Cardiac fibroblast (primary cell): ENCODE data around the gene KIF21B.
A peak's percentile ranks its signal among the peaks of the same experiment; 100 is the strongest.

Experiments used
- DNase-seq, 2 donors: peaks; one replicate each; pipeline versions ENCODE4 v3.0.0 to v3.0.0-alpha.2; 2010; ENCODE audit warnings: low read depth in 2 of 2
- H3K4me3 ChIP-seq, 2 donors: replicated peaks in 1 of 2; 1 replicate in 1 of 2; 2 replicates in 1 of 2; pipeline ENCODE4 v1.5.1; 2011; ENCODE audit warnings: low read depth in 2 of 2, low read length in 2 of 2, mild to moderate bottlenecking in 2 of 2, moderate library complexity in 1 of 2
- CTCF ChIP-seq: IDR thresholded peaks from one replicate; pipeline ENCODE4 v1.5.1; 2011; ENCODE audit warnings: low read depth, mild to moderate bottlenecking, low read length, inconsistent platforms

KIF21B gene

GRCh38 chr1:201016211-201016651, 7.3 kb downstream of the KIF21B start:
- H3K4me3 ChIP-seq, result no peak overlapping the region
- DNase-seq, result peak in 1 of 2 donors; percentile 40
- TF ChIP-seq CTCF, result no peak

GRCh38 chr1:201015551-201016091, 7.9 kb downstream of the KIF21B start:
- no peak for TF ChIP-seq CTCF
- no peak overlapping the region for H3K4me3 ChIP-seq
- DNase-seq, result peak in 1 of 2 donors; percentile 17

- peak in 1 of 2 donors; percentile 15 for DNase-seq
- TF ChIP-seq CTCF, result no peak
- no peak overlapping the region for H3K4me3 ChIP-seq
These were observed 8.7 kb downstream of the KIF21B start for GRCh38 chr1:201014816-201015200.

GRCh38 chr1:201013991-201014815, 9.3 kb downstream of the KIF21B start:
- H3K4me3 ChIP-seq, result no peak overlapping the region
- no peak for TF ChIP-seq CTCF
- no peak for DNase-seq

- TF ChIP-seq CTCF, result no peak
- DNase-seq, result no peak
These were observed 10.5 kb downstream of the KIF21B start for GRCh38 chr1:201013031-201013485.

GRCh38 chr1:201011616-201012015, 11.9 kb downstream of the KIF21B start:
- no peak for TF ChIP-seq CTCF
- H3K4me3 ChIP-seq, result no peak overlapping the region
- DNase-seq, result no peak

More at GRCh38 chr1:201013031-201013485, 10.5 kb downstream of the KIF21B start:
- H3K4me3 ChIP-seq, result no peak overlapping the region
